Anterior cingulate cortex (tissue), 58 donors: ENCODE results near the gene NISCH.

Experiments
- DNase-seq, 58 donors: peaks; one replicate each; lab custom pipeline; 2025; lab: John Stamatoyannopoulos, UW

Gene NISCH

GRCh38 chr3:52468336-52468735 lies 12.9 kb downstream of the NISCH start:
- DNase-seq = peak in 6 of 58 donors; percentile 13 to 54 (median 37)

- DNase-seq = peak in 2 of 58 donors; percentile 12 to 44
These were observed 13.6 kb downstream of the NISCH start for GRCh38 chr3:52469001-52469400.

GRCh38 chr3:52470920-52471319 lies 15.5 kb downstream of the NISCH start:
- no peak for DNase-seq

- peak in 34 of 58 donors; percentile 17 to 69 (median 38) for DNase-seq
These were observed 16.2 kb downstream of the NISCH start for GRCh38 chr3:52471371-52472238.

GRCh38 chr3:52472239-52473000 lies 17.0 kb downstream of the NISCH start:
- DNase-seq = no peak

- no peak for DNase-seq
These were observed 17.6 kb downstream of the NISCH start for GRCh38 chr3:52473026-52473425.

- DNase-seq = no peak
These were observed 21.8 kb downstream of the NISCH start for GRCh38 chr3:52477076-52477795.

- no peak for DNase-seq
These were observed 22.3 kb downstream of the NISCH start for GRCh38 chr3:52477796-52478095.

GRCh38 chr3:52479037-52479876 lies 23.9 kb downstream of the NISCH start:
- DNase-seq = no peak

GRCh38 chr3:52479877-52480575 lies 24.6 kb downstream of the NISCH start:
- no peak for DNase-seq

- peak in 9 of 58 donors; percentile 20 to 76 (median 43) for DNase-seq
These were observed 25.6 kb downstream of the NISCH start for GRCh38 chr3:52480768-52481715.

- DNase-seq = no peak
These were observed 26.6 kb downstream of the NISCH start for GRCh38 chr3:52481819-52482521.

GRCh38 chr3:52483081-52483480 lies 27.7 kb downstream of the NISCH start:
- no peak for DNase-seq

- DNase-seq = peak in 1 of 58 donors; percentile 31
These were observed 28.4 kb downstream of the NISCH start for GRCh38 chr3:52483577-52484381.

GRCh38 chr3:52484680-52485461 lies 29.5 kb downstream of the NISCH start:
- no peak for DNase-seq
